Right lobe of liver (tissue), 6 donors: ENCODE results near the gene INPP4B. TPM values are rescaled to one million over a fixed set of nuclear protein-coding genes. Genes with fewer than 3 reads are reported as not detected.

Experiments used
- ATAC-seq, 4 donors: fragments of 200-7000 bp; cut with Tn5 transposase; one replicate each; pipeline ENCODE4 v1.9.1; 2020; ENCODE audit warnings: mild to moderate bottlenecking in 4 of 4, moderate library complexity in 4 of 4
- DNase-seq, 3 donors: peaks; one replicate each; pipeline ENCODE4 v3.0.0-alpha.2; 2020
- H3K27ac ChIP-seq, 3 donors: fragments of 200-600 bp; one replicate each; pipeline ENCODE4 v1.8.0; 2022
- H3K27me3 ChIP-seq, 2 donors: fragments of 200-600 bp; one replicate each; pipeline ENCODE4 v1.8.0; 2022
- H3K36me3 ChIP-seq, 4 donors: fragments of 200-600 bp; sonication (generic) in 1 of 4; one replicate each; pipeline versions ENCODE4 v1.5.1 to v1.8.0; 2017 to 2022; ENCODE audit warnings: control low read depth in 1 of 4
- H3K4me1 ChIP-seq, 4 donors: fragments of 200-600 bp; sonication (generic) in 1 of 4; one replicate each; pipeline versions ENCODE4 v1.5.1 to v1.8.0; 2017 to 2022; ENCODE audit warnings: control low read depth in 1 of 4
- H3K4me3 ChIP-seq, 3 donors: fragments of 200-600 bp; one replicate each; pipeline ENCODE4 v1.8.0; 2022
- H3K9me3 ChIP-seq, 4 donors: fragments of 200-600 bp; sonication (generic) in 1 of 4; one replicate each; pipeline versions ENCODE4 v1.5.1 to v1.8.0; 2017 to 2022; ENCODE audit warnings: control low read depth in 1 of 4
- POLR2A ChIP-seq: fragments of 450-650 bp; IDR thresholded peaks from one replicate; pipeline ENCODE4 v1.6.1; 2017; ENCODE audit warnings: antibody characterized with exemption, mild to moderate bottlenecking
- WGBS: methylation state at CpG from one replicate; pipeline ENCODE4 v1.1.6; 2018; ENCODE audit warnings: low coverage, low lambda C conversion rate; ENCODE audit not compliant: insufficient coverage; ENCODE audit errors: missing lambda C conversion rate; 5-methylcytosine and 5-hydroxymethylcytosine counted together
- intact Hi-C, 2 donors: fragments of 100-400 bp; cut with DNase I; formaldehyde crosslinking; loops; one replicate each; pipeline versions ENCODE4 v1.11.2 to v1.14.1; 2022
- total RNA-seq, 6 experiments: library from RNA; depleted of rRNA in 2 of 6; stranded (reverse); fragments of >200 nt in 2 of 6; fragmentation: NEBNext Ultra II Directional in 3 of 6; extraction: Animal tissue kit (Norgen Biotek cat#: 25700) in 3 of 6; gene quantifications; one replicate each; pipeline versions ENCODE4 v1.1.0 to v1.2.4, GENCODE V29; 2016 to 2023
- TF ChIP-seq, protein P1 (sequence below), 4 donors: fragments of 200-600 bp in 3 of 4; fragments of 450-650 bp in 1 of 4; IDR thresholded peaks; one replicate each; pipeline versions ENCODE4 v1.5.1 to v1.8.0; 2016 to 2022; ENCODE audit warnings: antibody characterized with exemption in 4 of 4, mild to moderate bottlenecking in 2 of 4
- donor health status: DM: no; HTN: yes; CAD: no.
- donor health status: DM: no; HTN: no; CAD: no.
- donor health status: DM: no; HTN: no; CAD: no.
- donor health status: DM: no; HTN: yes; CAD: no.
- donor health status: DM: no; HTN: yes; CAD: no.

Gene INPP4B
- total RNA-seq, 6 experiments from 2014 or later: 0.73 to 5.0 (median 1.6) TPM

DNA sequence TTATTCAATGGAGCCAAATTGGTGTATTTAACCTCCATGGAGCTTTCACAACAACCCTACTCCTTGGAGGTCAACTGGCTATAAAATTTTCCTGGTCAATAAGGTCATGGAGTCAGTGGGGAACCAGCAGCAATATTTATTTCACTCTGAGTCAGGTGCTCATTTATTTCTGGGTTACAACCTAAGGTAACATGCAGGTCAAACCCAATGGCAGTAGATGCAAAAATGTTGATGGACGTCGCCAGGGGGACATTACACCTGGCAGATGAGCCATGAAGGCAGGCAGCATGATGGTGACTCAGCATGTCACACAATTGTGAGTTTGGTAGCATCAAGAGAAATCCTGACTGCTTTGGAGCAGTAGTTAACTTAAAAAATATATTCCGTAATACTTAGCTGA lies 695.6 kb downstream of the INPP4B start:
- no peaks in the 10 kb centered on the region for H3K9me3 ChIP-seq
- no peaks in the 10 kb centered on the region for H3K4me1 ChIP-seq
- intact Hi-C loops: no loop called here
- WGBS: 100% methylated on average over 1 of the region's 3 CpGs
- no peaks in the 10 kb centered on the region for H3K27me3 ChIP-seq
- H3K4me3 ChIP-seq: no peak overlapping the region
- no peak for TF ChIP-seq POLR2A
- TF ChIP-seq, protein P1, sequence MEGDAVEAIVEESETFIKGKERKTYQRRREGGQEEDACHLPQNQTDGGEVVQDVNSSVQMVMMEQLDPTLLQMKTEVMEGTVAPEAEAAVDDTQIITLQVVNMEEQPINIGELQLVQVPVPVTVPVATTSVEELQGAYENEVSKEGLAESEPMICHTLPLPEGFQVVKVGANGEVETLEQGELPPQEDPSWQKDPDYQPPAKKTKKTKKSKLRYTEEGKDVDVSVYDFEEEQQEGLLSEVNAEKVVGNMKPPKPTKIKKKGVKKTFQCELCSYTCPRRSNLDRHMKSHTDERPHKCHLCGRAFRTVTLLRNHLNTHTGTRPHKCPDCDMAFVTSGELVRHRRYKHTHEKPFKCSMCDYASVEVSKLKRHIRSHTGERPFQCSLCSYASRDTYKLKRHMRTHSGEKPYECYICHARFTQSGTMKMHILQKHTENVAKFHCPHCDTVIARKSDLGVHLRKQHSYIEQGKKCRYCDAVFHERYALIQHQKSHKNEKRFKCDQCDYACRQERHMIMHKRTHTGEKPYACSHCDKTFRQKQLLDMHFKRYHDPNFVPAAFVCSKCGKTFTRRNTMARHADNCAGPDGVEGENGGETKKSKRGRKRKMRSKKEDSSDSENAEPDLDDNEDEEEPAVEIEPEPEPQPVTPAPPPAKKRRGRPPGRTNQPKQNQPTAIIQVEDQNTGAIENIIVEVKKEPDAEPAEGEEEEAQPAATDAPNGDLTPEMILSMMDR (IDR thresholded peaks at IDR 0.05): no peak
- ATAC-seq: no peak
- H3K36me3 ChIP-seq: no peaks in the 10 kb centered on the region
- H3K27ac ChIP-seq: no peak overlapping the region
- DNase-seq: no peak

DNA sequence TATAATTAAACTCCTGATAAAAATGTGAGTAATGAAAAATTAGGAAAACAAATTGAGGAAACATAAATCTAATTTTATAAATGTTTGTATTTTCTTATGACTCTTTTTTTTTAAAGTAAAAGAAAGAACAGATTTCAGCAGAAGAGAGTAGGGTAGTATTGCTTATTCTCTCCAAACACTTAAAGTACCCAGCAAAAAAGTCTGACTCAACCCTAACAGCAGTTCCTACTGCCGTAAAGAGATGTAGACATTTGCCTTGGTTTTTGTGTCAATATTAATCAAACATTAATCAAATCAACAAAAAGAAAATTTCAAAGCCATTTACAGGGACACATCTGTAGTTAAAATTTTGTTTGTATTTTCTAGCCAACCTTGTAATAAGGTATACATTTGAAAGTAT lies 701.3 kb downstream of the INPP4B start:
- 52% methylated on average over 1 of the region's 1 CpG for WGBS
- DNase-seq (no peak), ATAC-seq (no peak)

DNA sequence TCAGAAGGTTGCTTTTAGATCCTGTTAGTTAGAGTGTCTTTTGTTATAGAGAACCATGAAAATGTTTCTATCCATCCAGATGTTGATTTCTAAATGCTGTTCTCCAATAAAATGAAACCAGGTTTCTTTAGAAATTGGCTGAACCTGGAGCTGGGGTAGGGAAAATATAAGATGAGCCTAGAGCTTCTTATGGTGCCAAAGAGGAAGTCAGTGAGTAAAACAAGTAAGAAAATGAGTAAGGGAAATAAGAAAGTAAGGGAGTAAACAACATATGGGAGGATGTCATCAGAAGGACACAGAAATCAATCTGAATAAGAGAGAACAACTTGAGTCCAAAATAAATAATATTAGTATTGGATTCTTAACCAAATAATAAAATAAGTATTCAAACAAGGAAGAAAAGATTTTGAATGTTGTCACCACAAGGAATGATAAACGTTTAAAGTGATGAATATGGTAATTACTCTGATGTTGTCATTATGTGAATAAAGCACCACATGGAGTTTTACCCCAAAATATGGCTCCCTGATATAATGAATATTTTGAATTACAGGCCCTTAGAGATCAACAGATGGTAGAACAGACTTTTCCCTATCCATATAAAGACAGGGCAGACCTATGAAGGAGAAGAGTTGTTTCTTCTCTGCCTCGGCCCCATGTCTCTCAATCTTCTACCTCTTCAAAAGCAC lies 703.6 kb downstream of the INPP4B start:
- no peak for TF ChIP-seq POLR2A
- TF ChIP-seq, protein P1 (IDR thresholded peaks at IDR 0.05): no peak
- 45% methylated on average over 2 of the region's 2 CpGs for WGBS
- no peaks in the 10 kb centered on the region for H3K4me1 ChIP-seq
- DNase-seq: no peak
- H3K36me3 ChIP-seq: no peaks in the 10 kb centered on the region
- H3K4me3 ChIP-seq: no peak overlapping the region
- no peaks in the 10 kb centered on the region for H3K27me3 ChIP-seq
- no peak overlapping the region for H3K27ac ChIP-seq
- no peak for ATAC-seq
- intact Hi-C loops: no loop called here
- H3K9me3 ChIP-seq: no peaks in the 10 kb centered on the region

More for the DNA sequence above, 701.3 kb downstream of the INPP4B start:
- H3K27ac ChIP-seq: no peak overlapping the region
- no peaks in the 10 kb centered on the region for H3K4me1 ChIP-seq
- H3K4me3 ChIP-seq: no peak overlapping the region
- no peak for TF ChIP-seq POLR2A
- TF ChIP-seq, protein P1 (IDR thresholded peaks at IDR 0.05): no peak
- H3K36me3 ChIP-seq: no peaks in the 10 kb centered on the region
- H3K9me3 ChIP-seq: no peaks in the 10 kb centered on the region
- intact Hi-C loops: no loop called here
- no peaks in the 10 kb centered on the region for H3K27me3 ChIP-seq

DNA sequence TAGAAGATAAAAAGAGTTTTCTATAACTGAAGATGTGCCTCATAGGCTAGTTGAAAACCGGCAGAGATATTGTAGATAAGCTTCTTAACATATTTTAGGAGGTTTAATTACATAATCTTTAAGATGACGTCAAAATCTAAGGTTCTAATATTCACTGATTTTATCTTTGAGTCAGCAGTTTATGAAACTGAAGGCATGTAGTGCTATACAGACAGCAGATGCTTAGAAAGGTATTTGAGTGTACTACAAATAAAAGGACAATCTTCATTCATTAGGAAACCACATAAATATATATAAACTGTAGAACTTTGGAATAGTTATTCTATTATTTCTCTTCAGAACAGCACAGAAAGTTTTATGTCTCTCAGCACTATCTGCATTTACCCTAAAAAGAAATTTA lies 704.9 kb downstream of the INPP4B start:
- intact Hi-C loops: no loop called here

More for the DNA sequence above, 704.9 kb downstream of the INPP4B start:
- ATAC-seq: no peak
- Histone ChIP-seq H3K27me3 (no peaks in the 10 kb centered on the region), H3K27ac (no peak overlapping the region), H3K36me3 (no peaks in the 10 kb centered on the region), H3K9me3 (no peaks in the 10 kb centered on the region), H3K4me1 (no peaks in the 10 kb centered on the region), H3K4me3 (no peak overlapping the region)
- WGBS: 47% methylated on average over 2 of the region's 2 CpGs
- DNase-seq: no peak
- TF ChIP-seq, protein P1 (IDR thresholded peaks at IDR 0.05): no peak
- TF ChIP-seq POLR2A: no peak
